Natural killer cell (primary cell): Measurements from ENCODE around the gene GMPR. TPM values are rescaled to one million over a fixed set of nuclear protein-coding genes. Genes with fewer than 3 reads are reported as not detected.

Experiments
- ATAC-seq, 3 donors: fragments of 150-1000 bp in 2 of 3; fragments of 200-7000 bp in 1 of 3; cut with Tn5 transposase; 1 replicate in 1 of 3; 2 replicates in 2 of 3; pipeline ENCODE4 v1.10.0; 2021; ENCODE audit warnings: mild to moderate bottlenecking in 2 of 3, moderate library complexity in 2 of 3
- DNase-seq, 2 donors: peaks; one replicate each; pipeline versions ENCODE4 v3.0.0 to v3.0.0-alpha.2; 2013 to 2021; ENCODE audit warnings: mixed read lengths in 1 of 2
- H3K27ac ChIP-seq: one replicate; pipeline ENCODE4 v1.5.1; 2013; ENCODE audit warnings: mild to moderate bottlenecking, low read length
- H3K27me3 ChIP-seq: one replicate; pipeline ENCODE4 v1.6.1; 2013; ENCODE audit warnings: low read length; ENCODE audit not compliant: control insufficient read depth, insufficient read depth
- H3K36me3 ChIP-seq: one replicate; pipeline ENCODE4 v1.6.1; 2013; ENCODE audit warnings: low read length; ENCODE audit not compliant: control insufficient read depth, insufficient read depth
- H3K4me1 ChIP-seq: one replicate; pipeline ENCODE4 v1.6.1; 2013; ENCODE audit warnings: low read length; ENCODE audit not compliant: control insufficient read depth, insufficient read depth
- H3K4me3 ChIP-seq: one replicate; pipeline ENCODE4 v1.5.1; 2013; ENCODE audit warnings: low read length
- H3K9me3 ChIP-seq: one replicate; pipeline ENCODE4 v1.6.1; 2013; ENCODE audit warnings: low read length; ENCODE audit not compliant: control insufficient read depth, insufficient read depth
- H3K27ac Mint-ChIP-seq, 2 donors: one replicate each; pipeline ENCODE4 v1.8.0; 2022; ENCODE audit warnings: mild to moderate bottlenecking in 2 of 2, mixed read lengths in 2 of 2, moderate library complexity in 1 of 2
- H3K27me3 Mint-ChIP-seq, 2 donors: one replicate each; pipeline ENCODE4 v1.8.0; 2022; ENCODE audit warnings: low read depth in 2 of 2, mixed read lengths in 2 of 2
- H3K36me3 Mint-ChIP-seq: one replicate; pipeline ENCODE4 v1.8.0; 2022; ENCODE audit warnings: mixed read lengths
- H3K4me1 Mint-ChIP-seq, 2 donors: one replicate each; pipeline ENCODE4 v1.8.0; 2022; ENCODE audit warnings: mixed read lengths in 2 of 2
- H3K4me3 Mint-ChIP-seq: one replicate; pipeline ENCODE4 v1.8.0; 2022; ENCODE audit warnings: mild to moderate bottlenecking, moderate library complexity, mixed read lengths
- H3K9me3 Mint-ChIP-seq, 2 donors: one replicate each; pipeline ENCODE4 v1.8.0; 2022; ENCODE audit warnings: mixed read lengths in 2 of 2
- WGBS: methylation state at CpG from one replicate; pipeline ENCODE4 v1.1.7; 2013; ENCODE audit warnings: missing lambda C conversion rate; ENCODE audit not compliant: insufficient coverage; 5-methylcytosine and 5-hydroxymethylcytosine counted together
- intact Hi-C: fragments of 100-400 bp; cut with micrococcal nuclease; formaldehyde crosslinking; loops from one replicate; pipeline ENCODE4 v1.14.2; 2022
- total RNA-seq, 4 donors: library from RNA; stranded (reverse); fragments of 120-200 nt in 1 of 4; gene quantifications; one replicate each; pipeline versions ENCODE4 v1.2.3 to v1.2.4, GENCODE V29; 2013 to 2022
- TF ChIP-seq, protein P1 (sequence below): fragments of 200-600 bp; IDR thresholded peaks from one replicate; pipeline ENCODE4 v1.8.0; 2022; ENCODE audit warnings: antibody characterized with exemption

GMPR gene
- total RNA-seq, 3 donors from 2014 or later (not counting 1 experiment from before 2014, with no cell fraction given): 0.95 to 3.4 (median 3.2) TPM

DNA sequence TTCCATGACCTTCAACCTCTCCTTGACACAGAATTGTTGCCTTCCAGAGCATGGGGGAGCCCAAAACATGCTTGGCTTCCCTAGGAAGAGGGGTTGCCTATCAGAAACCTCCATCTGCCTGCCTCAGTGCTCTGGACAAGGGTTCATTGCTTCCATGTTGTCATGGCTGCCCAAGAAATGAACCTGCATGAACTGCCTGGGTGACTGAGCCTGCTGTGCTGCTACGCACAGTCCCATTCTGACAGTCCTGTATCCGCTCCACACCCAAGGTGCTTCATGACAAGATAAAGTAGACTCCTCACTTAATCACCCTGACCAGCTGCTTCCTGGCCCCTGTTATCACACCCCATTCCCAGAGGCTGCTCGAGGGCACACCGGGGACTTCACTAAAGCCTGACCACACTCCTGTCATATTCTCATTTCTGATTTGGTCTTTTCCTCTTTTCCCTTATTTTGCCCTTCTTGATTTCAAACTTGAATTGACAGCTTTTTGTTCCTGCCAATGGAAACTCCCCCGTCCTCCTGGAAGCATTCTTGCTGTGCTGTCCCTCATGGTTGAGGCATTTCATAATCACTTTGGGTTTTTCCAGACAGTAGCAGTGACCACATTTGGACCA, 31.9 kb downstream of the GMPR start:
- no peak overlapping the region for H3K27ac Mint-ChIP-seq
- ATAC-seq: no peak
- H3K4me3 Mint-ChIP-seq: no peak overlapping the region
- Histone ChIP-seq H3K27ac (no peak overlapping the region), H3K9me3 (no peaks in the 10 kb centered on the region), H3K4me1 (peaks cover 4% of the 10 kb centered on the region), H3K36me3 (no peaks in the 10 kb centered on the region), H3K4me3 (no peak overlapping the region), H3K27me3 (no peaks in the 10 kb centered on the region)
- TF ChIP-seq, protein P1, sequence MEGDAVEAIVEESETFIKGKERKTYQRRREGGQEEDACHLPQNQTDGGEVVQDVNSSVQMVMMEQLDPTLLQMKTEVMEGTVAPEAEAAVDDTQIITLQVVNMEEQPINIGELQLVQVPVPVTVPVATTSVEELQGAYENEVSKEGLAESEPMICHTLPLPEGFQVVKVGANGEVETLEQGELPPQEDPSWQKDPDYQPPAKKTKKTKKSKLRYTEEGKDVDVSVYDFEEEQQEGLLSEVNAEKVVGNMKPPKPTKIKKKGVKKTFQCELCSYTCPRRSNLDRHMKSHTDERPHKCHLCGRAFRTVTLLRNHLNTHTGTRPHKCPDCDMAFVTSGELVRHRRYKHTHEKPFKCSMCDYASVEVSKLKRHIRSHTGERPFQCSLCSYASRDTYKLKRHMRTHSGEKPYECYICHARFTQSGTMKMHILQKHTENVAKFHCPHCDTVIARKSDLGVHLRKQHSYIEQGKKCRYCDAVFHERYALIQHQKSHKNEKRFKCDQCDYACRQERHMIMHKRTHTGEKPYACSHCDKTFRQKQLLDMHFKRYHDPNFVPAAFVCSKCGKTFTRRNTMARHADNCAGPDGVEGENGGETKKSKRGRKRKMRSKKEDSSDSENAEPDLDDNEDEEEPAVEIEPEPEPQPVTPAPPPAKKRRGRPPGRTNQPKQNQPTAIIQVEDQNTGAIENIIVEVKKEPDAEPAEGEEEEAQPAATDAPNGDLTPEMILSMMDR: no peak
- H3K36me3 Mint-ChIP-seq: no peaks in the 10 kb centered on the region
- intact Hi-C loops: no loop called here
- 92% methylated on average over 5 of the region's 5 CpGs for WGBS
- no peak for DNase-seq
- no peaks in the 10 kb centered on the region for H3K9me3 Mint-ChIP-seq
- peaks cover 4 to 6% of the 10 kb centered on the region in 2 donors for H3K4me1 Mint-ChIP-seq
- H3K27me3 Mint-ChIP-seq: peaks cover 0 to 3% of the 10 kb centered on the region in 2 donors

- ATAC-seq (no peak), DNase-seq (no peak)
- Histone ChIP-seq H3K36me3 (no peaks in the 10 kb centered on the region), H3K4me1 (no peaks in the 10 kb centered on the region), H3K27me3 (no peaks in the 10 kb centered on the region), H3K9me3 (no peaks in the 10 kb centered on the region), H3K4me3 (no peak overlapping the region), H3K27ac (no peak overlapping the region)
- Mint-ChIP-seq H3K4me3 (no peak overlapping the region), H3K9me3 (no peaks in the 10 kb centered on the region), H3K4me1 (peaks cover 4 to 6% of the 10 kb centered on the region in 2 donors), H3K27ac (no peak overlapping the region), H3K36me3 (no peaks in the 10 kb centered on the region), H3K27me3 (peaks cover 0 to 3% of the 10 kb centered on the region in 2 donors)
- intact Hi-C loops: no loop called here
- WGBS: 97% methylated on average over 2 of the region's 5 CpGs
- TF ChIP-seq, protein P1: no peak
These were observed 33.0 kb downstream of the GMPR start for GRCh38 chr6:16271428-16271827.

DNA sequence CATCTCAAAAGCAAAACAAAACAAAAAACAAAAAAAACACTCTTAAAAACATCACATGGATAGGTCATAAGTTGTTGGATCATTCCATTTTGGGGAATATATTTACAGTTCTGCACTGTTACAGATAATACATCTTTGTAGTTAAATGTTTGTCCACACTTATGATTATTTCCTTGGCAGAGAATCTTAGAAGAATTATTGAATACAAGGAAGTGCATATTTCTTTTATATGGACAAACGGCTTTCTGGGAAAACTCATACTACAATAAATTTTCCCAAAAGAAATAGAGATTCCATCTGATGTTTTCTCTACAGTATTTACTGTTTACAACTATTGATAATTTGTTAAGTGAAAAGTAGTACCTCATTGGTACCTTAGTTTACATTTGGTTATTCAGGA, 33.8 kb downstream of the GMPR start:
- Histone ChIP-seq H3K4me3 (no peak overlapping the region), H3K27me3 (no peaks in the 10 kb centered on the region), H3K4me1 (no peaks in the 10 kb centered on the region), H3K36me3 (no peaks in the 10 kb centered on the region), H3K9me3 (no peaks in the 10 kb centered on the region), H3K27ac (no peak overlapping the region)
- TF ChIP-seq, protein P1: no peak
- Mint-ChIP-seq H3K27me3 (peaks cover 0 to 3% of the 10 kb centered on the region in 2 donors), H3K9me3 (no peaks in the 10 kb centered on the region), H3K4me1 (peaks cover 4 to 6% of the 10 kb centered on the region in 2 donors), H3K4me3 (no peak overlapping the region), H3K27ac (no peak overlapping the region), H3K36me3 (no peaks in the 10 kb centered on the region)
- no CpG with 5 or more reads among the region's 1 CpG for WGBS
- intact Hi-C loops: no loop called here
- DNase-seq (no peak), ATAC-seq (no peak)

DNA sequence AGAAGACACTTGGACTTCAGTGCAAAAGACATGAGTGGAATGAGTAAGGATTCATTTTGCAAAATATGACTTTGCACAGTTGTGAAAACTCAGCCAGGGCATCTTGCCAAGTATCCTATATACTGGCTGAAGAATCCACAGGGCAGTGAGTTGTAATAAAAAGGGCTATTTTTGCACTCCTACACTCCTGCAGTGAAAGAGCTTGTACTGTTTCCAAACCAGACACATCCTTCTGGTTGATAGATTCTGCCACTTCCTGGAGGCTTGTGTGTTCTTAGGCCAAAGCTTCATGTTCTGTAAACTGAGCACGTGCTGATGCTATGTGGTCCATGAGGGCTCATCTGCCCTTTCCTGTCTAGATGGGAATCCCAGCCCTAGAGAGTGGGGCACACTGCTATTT, 34.9 kb downstream of the GMPR start:
- TF ChIP-seq, protein P1: no peak
- no peak overlapping the region for H3K27ac ChIP-seq
- WGBS: 12% methylated on average over 1 of the region's 1 CpG
- Mint-ChIP-seq H3K9me3 (no peaks in the 10 kb centered on the region), H3K4me3 (no peak overlapping the region), H3K27ac (no peak overlapping the region), H3K36me3 (no peaks in the 10 kb centered on the region), H3K4me1 (peaks cover 4 to 6% of the 10 kb centered on the region in 2 donors), H3K27me3 (peaks cover 0 to 3% of the 10 kb centered on the region in 2 donors)
- ATAC-seq (no peak), DNase-seq (no peak)
- H3K36me3 ChIP-seq: no peaks in the 10 kb centered on the region
- no peaks in the 10 kb centered on the region for H3K4me1 ChIP-seq
- intact Hi-C loops: no loop called here
- H3K27me3 ChIP-seq: no peaks in the 10 kb centered on the region
- no peaks in the 10 kb centered on the region for H3K9me3 ChIP-seq
- no peak overlapping the region for H3K4me3 ChIP-seq
